Naive B cell (primary cell): ENCODE results near the gene PDE8B. TPM values are rescaled to one million over a fixed set of nuclear protein-coding genes. Genes with fewer than 3 reads are reported as not detected.
A peak's percentile ranks its signal among the peaks of the same experiment; 100 is the strongest.
"Not testable (repeated sequence)": the region's sequence is repeated elsewhere in the genome, so short reads cannot be mapped to it uniquely, and the experiment has no call there.

ENCODE experiments used
- ATAC-seq, 2 donors: fragments of 150-1000 bp; cut with Tn5 transposase; 2 replicates each; pipeline ENCODE4 v1.10.0; 2021; ENCODE audit warnings: low read depth in 2 of 2, mild to moderate bottlenecking in 2 of 2, moderate library complexity in 2 of 2
- DNase-seq: peaks from one replicate; pipeline ENCODE4 v3.0.0; 2022
- H3K27ac Mint-ChIP-seq, 6 donors: one replicate each; pipeline ENCODE4 v1.8.0; 2020 to 2022; ENCODE audit warnings: mild to moderate bottlenecking in 6 of 6, mixed read lengths in 6 of 6, moderate library complexity in 5 of 6, inconsistent platforms in 2 of 6
- H3K27me3 Mint-ChIP-seq, 3 donors: one replicate each; pipeline ENCODE4 v1.8.0; 2021 to 2022; ENCODE audit warnings: mixed read lengths in 3 of 3, mild to moderate bottlenecking in 1 of 3
- H3K36me3 Mint-ChIP-seq, 2 donors: one replicate each; pipeline ENCODE4 v1.8.0; 2020 to 2022; ENCODE audit warnings: mixed read lengths in 2 of 2, inconsistent platforms in 1 of 2, mild to moderate bottlenecking in 1 of 2
- H3K4me1 Mint-ChIP-seq, 3 donors: one replicate each; pipeline ENCODE4 v1.8.0; 2020 to 2022; ENCODE audit warnings: mixed read lengths in 3 of 3, inconsistent platforms in 1 of 3, mild to moderate bottlenecking in 1 of 3, moderate library complexity in 1 of 3
- H3K4me3 Mint-ChIP-seq, 8 donors: one replicate each; pipeline ENCODE4 v1.8.0; 2020 to 2022; ENCODE audit warnings: mild to moderate bottlenecking in 8 of 8, mixed read lengths in 8 of 8, moderate library complexity in 8 of 8, inconsistent platforms in 2 of 8
- H3K9me3 Mint-ChIP-seq, 7 donors: one replicate each; pipeline ENCODE4 v1.8.0; 2020 to 2022; ENCODE audit warnings: mixed read lengths in 7 of 7, mild to moderate bottlenecking in 5 of 7, inconsistent platforms in 2 of 7, moderate library complexity in 1 of 7
- polyA plus RNA-seq, 6 donors: library from polyadenylated mRNA; unstranded; fragments of 300-500 nt; fragmentation: Illumina TruSeq; gene quantifications; one replicate each; pipeline ENCODE4 v1.2.3, GENCODE V29; 2021; ENCODE audit warnings: low read depth in 6 of 6

PDE8B gene
- polyA plus RNA-seq, 6 donors from 2014 or later: 0.05 to 1.2 (median 0.13) TPM

- ATAC-seq (no peak), DNase-seq (no peak)
- H3K27me3 Mint-ChIP-seq: no peaks in the 10 kb centered on the region
- H3K4me3 Mint-ChIP-seq: no peak overlapping the region
- H3K9me3 Mint-ChIP-seq: no peaks in the 10 kb centered on the region
- H3K27ac Mint-ChIP-seq: no peak overlapping the region
- H3K4me1 Mint-ChIP-seq: no peaks in the 10 kb centered on the region
- H3K36me3 Mint-ChIP-seq: peaks cover 31 to 46% of the 10 kb centered on the region in 2 donors
Measured at GRCh38 chr5:77431719-77432118, 221.2 kb downstream of the PDE8B start.

- Mint-ChIP-seq H3K27ac (no peak overlapping the region), H3K4me1 (no peaks in the 10 kb centered on the region), H3K9me3 (no peaks in the 10 kb centered on the region), H3K36me3 (peaks cover 40 to 48% of the 10 kb centered on the region in 2 donors), H3K27me3 (no peaks in the 10 kb centered on the region), H3K4me3 (no peak overlapping the region)
- DNase-seq: no peak
- no peak for ATAC-seq
Measured at GRCh38 chr5:77437194-77437593, 226.7 kb downstream of the PDE8B start.

- ATAC-seq (no peak), DNase-seq (no peak)
- peaks cover 40% of the 10 kb centered on the region in 2 donors for H3K36me3 Mint-ChIP-seq
- no peak overlapping the region for H3K4me3 Mint-ChIP-seq
- no peak overlapping the region for H3K27ac Mint-ChIP-seq
- no peaks in the 10 kb centered on the region for H3K4me1 Mint-ChIP-seq
- H3K9me3 Mint-ChIP-seq: no peaks in the 10 kb centered on the region
- H3K27me3 Mint-ChIP-seq: no peaks in the 10 kb centered on the region
Measured at GRCh38 chr5:77438071-77438470, 227.6 kb downstream of the PDE8B start.

- ATAC-seq (no peak), DNase-seq (no peak)
- Mint-ChIP-seq H3K27me3 (no peaks in the 10 kb centered on the region), H3K27ac (no peak overlapping the region), H3K36me3 (peaks cover 36 to 42% of the 10 kb centered on the region in 2 donors), H3K4me1 (no peaks in the 10 kb centered on the region), H3K9me3 (peaks cover 0 to 11% (median 3%) of the 10 kb centered on the region in 7 donors), H3K4me3 (no peak overlapping the region)
Measured at GRCh38 chr5:77443670-77444069, 233.2 kb downstream of the PDE8B start.

GRCh38 chr5:77444356-77444755 lies 233.9 kb downstream of the PDE8B start:
- H3K4me3 Mint-ChIP-seq: no peak overlapping the region
- ATAC-seq: no peak
- peaks cover 41 to 49% of the 10 kb centered on the region in 2 donors for H3K36me3 Mint-ChIP-seq
- H3K27ac Mint-ChIP-seq: no peak overlapping the region
- H3K9me3 Mint-ChIP-seq: peaks cover 0 to 11% (median 3%) of the 10 kb centered on the region in 7 donors
- no peak for DNase-seq
- H3K4me1 Mint-ChIP-seq: no peaks in the 10 kb centered on the region
- H3K27me3 Mint-ChIP-seq: no peaks in the 10 kb centered on the region

GRCh38 chr5:77448831-77449230 lies 238.4 kb downstream of the PDE8B start:
- H3K27ac Mint-ChIP-seq: no peak overlapping the region
- DNase-seq (no peak), ATAC-seq (no peak)
- no peaks in the 10 kb centered on the region for H3K4me1 Mint-ChIP-seq
- H3K4me3 Mint-ChIP-seq: no peak overlapping the region
- peaks cover 0 to 11% (median 3%) of the 10 kb centered on the region in 7 donors for H3K9me3 Mint-ChIP-seq
- H3K36me3 Mint-ChIP-seq: peaks cover 49 to 53% of the 10 kb centered on the region in 2 donors
- no peaks in the 10 kb centered on the region for H3K27me3 Mint-ChIP-seq

- ATAC-seq (no peak), DNase-seq (no peak)
- Mint-ChIP-seq H3K4me1 (no peaks in the 10 kb centered on the region), H3K27me3 (no peaks in the 10 kb centered on the region), H3K4me3 (no peak overlapping the region), H3K36me3 (peaks cover 46 to 53% of the 10 kb centered on the region in 2 donors), H3K9me3 (peaks cover 0 to 11% (median 3%) of the 10 kb centered on the region in 7 donors), H3K27ac (no peak overlapping the region)
Measured at GRCh38 chr5:77449277-77449676, 238.8 kb downstream of the PDE8B start.

GRCh38 chr5:77449981-77450380 lies 239.5 kb downstream of the PDE8B start:
- Mint-ChIP-seq H3K4me3 (no peak overlapping the region), H3K27ac (no peak overlapping the region), H3K36me3 (peaks cover 43 to 47% of the 10 kb centered on the region in 2 donors), H3K4me1 (no peaks in the 10 kb centered on the region), H3K9me3 (peaks cover 0 to 11% (median 3%) of the 10 kb centered on the region in 7 donors), H3K27me3 (no peaks in the 10 kb centered on the region)
- DNase-seq: no peak
- no peak for ATAC-seq

GRCh38 chr5:77452351-77452750 lies 241.9 kb downstream of the PDE8B start:
- Mint-ChIP-seq H3K27ac (peak overlapping the region in 1 of 6 donors; percentile 69), H3K4me3 (no peak overlapping the region), H3K27me3 (no peaks in the 10 kb centered on the region), H3K36me3 (peaks cover 30 to 49% of the 10 kb centered on the region in 2 donors), H3K4me1 (no peaks in the 10 kb centered on the region), H3K9me3 (peaks cover 0 to 8% (median 2%) of the 10 kb centered on the region in 7 donors)
- ATAC-seq (no peak), DNase-seq (no peak)

GRCh38 chr5:77454123-77454522 lies 243.6 kb downstream of the PDE8B start:
- H3K36me3 Mint-ChIP-seq: peaks cover 15 to 33% of the 10 kb centered on the region in 2 donors

GRCh38 chr5:77461287-77461686 lies 250.8 kb downstream of the PDE8B start:
- peaks cover 0 to 8% of the 10 kb centered on the region in 2 donors for H3K36me3 Mint-ChIP-seq
- ATAC-seq (no peak), DNase-seq (no peak)
- H3K9me3 Mint-ChIP-seq: no peaks in the 10 kb centered on the region
- no peaks in the 10 kb centered on the region for H3K27me3 Mint-ChIP-seq
- H3K4me1 Mint-ChIP-seq: peaks cover 6 to 12% (median 12%) of the 10 kb centered on the region in 3 donors
- H3K4me3 Mint-ChIP-seq: no peak overlapping the region
- H3K27ac Mint-ChIP-seq: no peak overlapping the region

More at GRCh38 chr5:77454123-77454522, 243.6 kb downstream of the PDE8B start:
- H3K4me1 Mint-ChIP-seq: no peaks in the 10 kb centered on the region
- ATAC-seq (no peak), DNase-seq (no peak)
- H3K27ac Mint-ChIP-seq: no peak overlapping the region
- no peaks in the 10 kb centered on the region for H3K27me3 Mint-ChIP-seq
- H3K4me3 Mint-ChIP-seq: no peak overlapping the region
- no peaks in the 10 kb centered on the region for H3K9me3 Mint-ChIP-seq

- Mint-ChIP-seq H3K36me3 (peaks cover 2 to 12% of the 10 kb centered on the region in 2 donors), H3K9me3 (peaks cover 0 to 2% (median 0%) of the 10 kb centered on the region in 7 donors), H3K4me3 (no peak overlapping the region), H3K27ac (no peak overlapping the region), H3K27me3 (no peaks in the 10 kb centered on the region), H3K4me1 (peaks cover 6 to 12% (median 12%) of the 10 kb centered on the region in 3 donors)
- ATAC-seq (no peak), DNase-seq (no peak)
Measured at GRCh38 chr5:77463905-77464304, 253.4 kb downstream of the PDE8B start.

GRCh38 chr5:77468875-77469274 lies 258.4 kb downstream of the PDE8B start:
- Mint-ChIP-seq H3K9me3 (peaks cover 0 to 20% (median 8%) of the 10 kb centered on the region in 7 donors), H3K36me3 (peaks cover 19 to 26% of the 10 kb centered on the region in 2 donors), H3K4me1 (peaks cover 12 to 24% (median 12%) of the 10 kb centered on the region in 3 donors)
- not testable (repeated sequence) for DNase-seq, ATAC-seq, H3K27me3 Mint-ChIP-seq, H3K4me3 Mint-ChIP-seq, H3K27ac Mint-ChIP-seq

- Mint-ChIP-seq H3K36me3 (peaks cover 16 to 22% of the 10 kb centered on the region in 2 donors), H3K9me3 (peaks cover 0 to 16% (median 10%) of the 10 kb centered on the region in 7 donors), H3K4me1 (peaks cover 2 to 18% (median 7%) of the 10 kb centered on the region in 3 donors)
- not testable (repeated sequence) for ATAC-seq, H3K27me3 Mint-ChIP-seq, H3K4me3 Mint-ChIP-seq, H3K27ac Mint-ChIP-seq, DNase-seq
Measured at GRCh38 chr5:77475041-77475440, 264.6 kb downstream of the PDE8B start.
